Right atrium auricular region (tissue), 2 donors: ENCODE data around the gene KANSL1L. TPM values are rescaled to one million over a fixed set of nuclear protein-coding genes. Genes with fewer than 3 reads are reported as not detected.

Experiments used
- DNase-seq: peaks from one replicate; pipeline ENCODE4 v3.0.0-alpha.2; 2019; ENCODE audit warnings: low spot score
- H3K27ac ChIP-seq, 2 donors: fragments of 200-600 bp; sonication (generic); 1 replicate in 1 of 2; 2 replicates in 1 of 2; pipeline ENCODE4 v1.5.1; 2016 to 2019
- H3K27me3 ChIP-seq, 2 donors: fragments of 200-600 bp; sonication (generic); one replicate each; pipeline versions ENCODE4 v1.5.1 to v1.6.0; 2017 to 2019
- H3K36me3 ChIP-seq: fragments of 200-600 bp; sonication (generic); one replicate; pipeline ENCODE4 v1.5.1; 2016
- H3K4me1 ChIP-seq, 2 donors: fragments of 200-600 bp; sonication (generic); one replicate each; pipeline versions ENCODE4 v1.5.1 to v1.6.0; 2017 to 2019
- H3K4me3 ChIP-seq, 2 donors: fragments of 200-600 bp; sonication (generic); 1 replicate in 1 of 2; 2 replicates in 1 of 2; pipeline ENCODE4 v1.5.1; 2017 to 2019; ENCODE audit warnings: mild to moderate bottlenecking in 1 of 2, moderate library complexity in 1 of 2
- H3K9me3 ChIP-seq, 2 donors: fragments of 200-600 bp; sonication (generic); one replicate each; pipeline ENCODE4 v1.5.1; 2019
- CTCF ChIP-seq, 2 donors: fragments of 200-600 bp; sonication (generic); IDR thresholded peaks; one replicate each; pipeline ENCODE4 v1.5.1; 2019; ENCODE audit warnings: antibody characterized with exemption in 2 of 2
- total RNA-seq, 2 donors: library from RNA; depleted of rRNA; stranded (reverse); fragments of >200 nt; gene quantifications; one replicate each; pipeline ENCODE4 v1.1.0, GENCODE V29; 2016

Gene KANSL1L
- total RNA-seq, 2 donors from 2014 or later = 16.5 to 19.4 TPM

- Histone ChIP-seq H3K9me3 (no peaks in the 10 kb centered on the region), H3K4me3 (no peak overlapping the region), H3K4me1 (no peaks in the 10 kb centered on the region), H3K27me3 (no peaks in the 10 kb centered on the region), H3K36me3 (no peaks in the 10 kb centered on the region), H3K27ac (no peak overlapping the region)
- DNase-seq = no peak
- no peak for TF ChIP-seq CTCF (IDR thresholded peaks at IDR 0.05)
Measured at GRCh38 chr2:210203147-210203546, 31.9 kb upstream of the KANSL1L start.

- TF ChIP-seq CTCF (IDR thresholded peaks at IDR 0.05) = no peak
- Histone ChIP-seq H3K4me3 (no peak overlapping the region), H3K36me3 (no peaks in the 10 kb centered on the region), H3K4me1 (no peaks in the 10 kb centered on the region), H3K27me3 (no peaks in the 10 kb centered on the region), H3K27ac (no peak overlapping the region), H3K9me3 (no peaks in the 10 kb centered on the region)
- DNase-seq = no peak
Measured at GRCh38 chr2:210199854-210200253, 28.6 kb upstream of the KANSL1L start.

GRCh38 chr2:210199186-210199765 lies 28.1 kb upstream of the KANSL1L start:
- Histone ChIP-seq H3K36me3 (no peaks in the 10 kb centered on the region), H3K4me3 (no peak overlapping the region), H3K27me3 (no peaks in the 10 kb centered on the region), H3K27ac (no peak overlapping the region), H3K9me3 (no peaks in the 10 kb centered on the region), H3K4me1 (no peaks in the 10 kb centered on the region)
- no peak for DNase-seq
- TF ChIP-seq CTCF (IDR thresholded peaks at IDR 0.05) = peak; percentile 62 to 80

DNA sequence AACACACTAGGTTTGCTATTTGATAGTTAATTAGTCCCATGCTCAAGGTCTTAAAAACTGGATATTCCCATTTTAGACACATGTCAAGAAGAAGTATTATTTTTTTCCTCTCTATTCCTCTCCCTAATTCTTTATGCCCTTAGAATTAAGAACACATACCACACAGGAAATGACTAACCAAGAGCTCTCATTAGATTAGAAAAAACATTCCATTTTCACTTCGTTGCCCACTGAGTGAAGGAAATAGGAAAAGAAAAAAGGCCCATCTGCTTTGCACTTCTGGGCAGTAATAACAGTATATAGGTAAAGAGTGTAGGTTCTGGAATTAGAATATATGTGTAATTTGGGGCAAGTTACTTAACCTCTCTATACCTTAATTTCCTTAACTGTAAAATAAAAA lies 27.1 kb upstream of the KANSL1L start:
- Histone ChIP-seq H3K27ac (no peak overlapping the region), H3K9me3 (no peaks in the 10 kb centered on the region), H3K4me3 (no peak overlapping the region), H3K4me1 (no peaks in the 10 kb centered on the region), H3K27me3 (no peaks in the 10 kb centered on the region), H3K36me3 (no peaks in the 10 kb centered on the region)
- no peak for DNase-seq
- TF ChIP-seq CTCF (IDR thresholded peaks at IDR 0.05) = no peak

DNA sequence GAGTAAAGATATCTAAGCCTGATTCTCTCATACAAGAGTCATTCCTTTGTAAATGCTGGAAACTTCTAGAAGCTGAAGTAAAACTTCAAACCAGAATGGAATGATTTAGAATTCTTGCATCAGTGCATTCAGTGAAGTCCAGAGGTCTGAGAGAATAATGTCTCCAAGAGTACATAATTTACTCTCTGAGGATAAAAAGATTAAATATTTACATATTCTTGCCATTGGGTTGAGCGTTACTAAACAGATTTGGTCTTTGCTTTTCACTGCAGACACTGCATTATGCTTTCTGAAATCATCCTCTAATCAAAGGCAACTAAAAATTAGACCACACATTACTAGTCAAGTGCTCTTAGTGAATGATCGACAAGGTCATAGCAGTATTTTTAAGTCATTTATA lies 26.5 kb upstream of the KANSL1L start:
- DNase-seq = no peak
- no peaks in the 10 kb centered on the region for H3K9me3 ChIP-seq
- no peaks in the 10 kb centered on the region for H3K36me3 ChIP-seq
- no peaks in the 10 kb centered on the region for H3K27me3 ChIP-seq
- H3K4me1 ChIP-seq = no peaks in the 10 kb centered on the region
- no peak overlapping the region for H3K27ac ChIP-seq
- no peak overlapping the region for H3K4me3 ChIP-seq
- no peak for TF ChIP-seq CTCF (IDR thresholded peaks at IDR 0.05)
